Panc1 (cell line): Measurements from ENCODE around the gene FSTL4. TPM values are rescaled to one million over a fixed set of nuclear protein-coding genes. Genes with fewer than 3 reads are reported as not detected.

ENCODE experiments used
- ATAC-seq: fragments of 200-7000 bp; cut with Tn5 transposase; 2 replicates; pipeline ENCODE4 v1.9.1; 2020; ENCODE audit warnings: mild to moderate bottlenecking, moderate library complexity
- BruUV-seq: library from RNA; stranded (reverse); fragments of 400-500 nt; replicated peaks from 2 replicates; lab custom pipeline; 2021; lab: Mats Ljungman, UMichigan
- CTCF ChIA-PET: fragments of 300-600 bp; sonication (Branson Sonifier 250); formaldehyde crosslinking; loops from one replicate; lab custom pipeline; 2022; ENCODE audit warnings: antibody characterized with exemption; lab: Charles Lee
- POLR2A ChIA-PET: fragments of 300-600 bp; sonication (Branson Sonifier 250); formaldehyde crosslinking; loops from one replicate; lab custom pipeline; 2022; ENCODE audit warnings: antibody characterized with exemption; lab: Charles Lee
- DNase-seq: peaks from one replicate; pipeline ENCODE4 v3.0.0-alpha.2; 2010; ENCODE audit warnings: low read depth, low spot score
- H3K27ac ChIP-seq: 2 replicates; pipeline ENCODE4 v1.5.1; 2011; ENCODE audit warnings: mild to moderate bottlenecking, low read length, inconsistent platforms
- H3K27me3 ChIP-seq: fragments of 200-500 bp; sonication (Bioruptor generic); 2 replicates; pipeline ENCODE4 v1.6.0; 2014; ENCODE audit warnings: low read length, inconsistent platforms; ENCODE audit not compliant: control insufficient read depth, insufficient read depth
- H3K36me3 ChIP-seq: fragments of 200-500 bp; sonication (Bioruptor generic); 2 replicates; pipeline ENCODE4 v1.5.1; 2014; ENCODE audit warnings: inconsistent platforms, mild to moderate bottlenecking, low read length, moderate library complexity; ENCODE audit not compliant: control insufficient read depth, insufficient read depth
- H3K4me1 ChIP-seq: 2 replicates; pipeline ENCODE4 v1.5.1; 2011; ENCODE audit warnings: inconsistent platforms, mild to moderate bottlenecking, low read length, moderate library complexity; ENCODE audit not compliant: control insufficient read depth, insufficient read depth
- H3K4me3 ChIP-seq, 2 experiments: 2 replicates each; pipeline ENCODE4 v1.5.1; 2011 to 2012; ENCODE audit warnings: low read depth in 2 of 2, low read length in 2 of 2, mild to moderate bottlenecking in 2 of 2, inconsistent platforms in 1 of 2, moderate library complexity in 1 of 2
- H3K9me3 ChIP-seq: fragments of 200-500 bp; sonication (Bioruptor generic); 2 replicates; pipeline ENCODE4 v1.5.1; 2014; ENCODE audit warnings: low read depth, mild to moderate bottlenecking, inconsistent platforms, low read length, moderate library complexity; ENCODE audit not compliant: control insufficient read depth, insufficient read depth
- CTCF ChIP-seq: fragments of 450-650 bp; IDR thresholded peaks from 2 replicates; pipeline ENCODE4 v1.5.1; 2017; ENCODE audit warnings: mild to moderate bottlenecking
- POLR2AphosphoS5 ChIP-seq: IDR thresholded peaks from 2 replicates; pipeline ENCODE4 v1.6.1; 2012; ENCODE audit warnings: mild to moderate bottlenecking, low read depth, low read length, moderate library complexity
- REST ChIP-seq, 2 experiments: IDR thresholded peaks; 2 replicates each; pipeline ENCODE4 v1.6.1; 2011 to 2012; ENCODE audit warnings: low read depth in 2 of 2, control low read depth in 1 of 2, low read length in 1 of 2, mild to moderate bottlenecking in 1 of 2, moderate library complexity in 1 of 2; ENCODE audit not compliant: insufficient read depth in 1 of 2
- SIN3A ChIP-seq: IDR thresholded peaks from 2 replicates; pipeline ENCODE4 v1.6.1; 2012; ENCODE audit warnings: low read depth, mild to moderate bottlenecking, low read length, moderate library complexity, borderline replicate concordance; ENCODE audit not compliant: insufficient read depth
- TCF7L2 ChIP-seq: IDR thresholded peaks from 2 replicates; pipeline ENCODE4 v1.6.1; 2011; ENCODE audit warnings: mild to moderate bottlenecking, low read depth, low read length, inconsistent platforms
- in situ Hi-C: cut with HindIII; loops from 2 replicates; pipeline ENCODE4 v1.10.0; 2016; ENCODE audit warnings: low sequenced_read_pairs, low pct_unique_long_range_greater_than_20kb
- intact Hi-C: fragments of 100-400 bp; cut with micrococcal nuclease; formaldehyde crosslinking; loops from one replicate; pipeline ENCODE4 v1.10.0; 2022; ENCODE audit not compliant: unreplicated experiment
- total RNA-seq: library from RNA; stranded (reverse); gene quantifications from one replicate; pipeline ENCODE4 v1.2.1, GENCODE V29; 2021; ENCODE audit not compliant: unreplicated experiment

Gene FSTL4
- total RNA-seq, 1 experiment from 2014 or later, result 0.18 TPM

GRCh38 chr5:133425764-133426163 lies 186.6 kb downstream of the FSTL4 start:
- no peak for ATAC-seq
- in situ Hi-C loops (no loop called here), intact Hi-C loops (no loop called here)
- no peak overlapping the region for H3K27ac ChIP-seq
- TF ChIP-seq CTCF (no peak), POLR2AphosphoS5 (no peak), REST (IDR thresholded peaks at IDR 0.05; ENCODE audit: insufficient read depth in 1 of 2, low read depth in 2 of 2, low read length in 1 of 2) (no peak), SIN3A (no peak), TCF7L2 (no peak)
- no peak overlapping the region for H3K4me3 ChIP-seq
- POLR2A ChIA-PET, result no interaction called here
- H3K4me1 ChIP-seq, result no peaks in the 10 kb centered on the region
- DNase-seq, result no peak
- CTCF ChIA-PET, result no interaction called here
- H3K36me3 ChIP-seq, result no peaks in the 10 kb centered on the region
- peaks cover 15% of the 10 kb centered on the region for H3K27me3 ChIP-seq
- no TSS peak for BruUV-seq
- no peaks in the 10 kb centered on the region for H3K9me3 ChIP-seq

- TF ChIP-seq POLR2AphosphoS5, result no peak
- no peak for TF ChIP-seq SIN3A
- TF ChIP-seq CTCF, result no peak
- TF ChIP-seq TCF7L2, result no peak
- no peak for TF ChIP-seq REST (IDR thresholded peaks at IDR 0.05; ENCODE audit: insufficient read depth in 1 of 2, low read depth in 2 of 2, low read length in 1 of 2)
- Histone ChIP-seq H3K4me1 (no peaks in the 10 kb centered on the region), H3K27ac (no peak overlapping the region), H3K36me3 (no peaks in the 10 kb centered on the region), H3K27me3 (peaks cover 15% of the 10 kb centered on the region), H3K9me3 (no peaks in the 10 kb centered on the region), H3K4me3 (no peak overlapping the region)
- in situ Hi-C loops, result no loop called here
- POLR2A ChIA-PET, result no interaction called here
- DNase-seq, result no peak
- no TSS peak for BruUV-seq
- ATAC-seq, result no peak
- CTCF ChIA-PET, result no interaction called here
- intact Hi-C loops, result no loop called here
Observed at GRCh38 chr5:133425222-133425621, 187.1 kb downstream of the FSTL4 start.
